ENCODE measurements around the gene TTC17. TPM values are rescaled to one million over a fixed set of nuclear protein-coding genes. Genes with fewer than 3 reads are reported as not detected.

Gene TTC17
- total RNA-seq, 4 donors from 2014 or later, result 46.9 to 130 (median 78.1) TPM

- TF ChIP-seq EP300 (IDR thresholded peaks at IDR 0.05) (no peak), POLR2AphosphoS5 (IDR thresholded peaks at IDR 0.05) (no peak), POLR2A (IDR thresholded peaks at IDR 0.05) (no peak)
- TF ChIP-seq, protein P1, sequence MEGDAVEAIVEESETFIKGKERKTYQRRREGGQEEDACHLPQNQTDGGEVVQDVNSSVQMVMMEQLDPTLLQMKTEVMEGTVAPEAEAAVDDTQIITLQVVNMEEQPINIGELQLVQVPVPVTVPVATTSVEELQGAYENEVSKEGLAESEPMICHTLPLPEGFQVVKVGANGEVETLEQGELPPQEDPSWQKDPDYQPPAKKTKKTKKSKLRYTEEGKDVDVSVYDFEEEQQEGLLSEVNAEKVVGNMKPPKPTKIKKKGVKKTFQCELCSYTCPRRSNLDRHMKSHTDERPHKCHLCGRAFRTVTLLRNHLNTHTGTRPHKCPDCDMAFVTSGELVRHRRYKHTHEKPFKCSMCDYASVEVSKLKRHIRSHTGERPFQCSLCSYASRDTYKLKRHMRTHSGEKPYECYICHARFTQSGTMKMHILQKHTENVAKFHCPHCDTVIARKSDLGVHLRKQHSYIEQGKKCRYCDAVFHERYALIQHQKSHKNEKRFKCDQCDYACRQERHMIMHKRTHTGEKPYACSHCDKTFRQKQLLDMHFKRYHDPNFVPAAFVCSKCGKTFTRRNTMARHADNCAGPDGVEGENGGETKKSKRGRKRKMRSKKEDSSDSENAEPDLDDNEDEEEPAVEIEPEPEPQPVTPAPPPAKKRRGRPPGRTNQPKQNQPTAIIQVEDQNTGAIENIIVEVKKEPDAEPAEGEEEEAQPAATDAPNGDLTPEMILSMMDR (IDR thresholded peaks at IDR 0.05), result no peak
- 86 to 90% methylated on average over 6 to 8 of the region's 8 CpGs for WGBS, 2 donors (ENCODE audit: low coverage in 1 of 2)
Observed at GRCh38 chr11:43403357-43404231, 44.9 kb downstream of the TTC17 start.

GRCh38 chr11:43404406-43404805, 45.7 kb downstream of the TTC17 start:
- no peaks in the 10 kb centered on the region for H3K4me1 ChIP-seq
- no peak overlapping the region for H3K4me3 ChIP-seq
- WGBS, 2 donors (ENCODE audit: low coverage in 1 of 2), result 78 to 97% methylated on average over 3 of the region's 3 CpGs
- H3K9me3 ChIP-seq, result no peaks in the 10 kb centered on the region
- no peak for ATAC-seq
- H3K27ac ChIP-seq, result no peak overlapping the region
- H3K27me3 ChIP-seq, result no peaks in the 10 kb centered on the region
- peaks cover 2 to 100% of the 10 kb centered on the region in 2 donors for H3K36me3 ChIP-seq
- TF ChIP-seq POLR2A (IDR thresholded peaks at IDR 0.05) (no peak), POLR2AphosphoS5 (IDR thresholded peaks at IDR 0.05) (no peak), EP300 (IDR thresholded peaks at IDR 0.05) (no peak)
- TF ChIP-seq, protein P1 (IDR thresholded peaks at IDR 0.05), result no peak

More at GRCh38 chr11:43403357-43404231, 44.9 kb downstream of the TTC17 start:
- H3K4me3 ChIP-seq, result no peak overlapping the region
- H3K4me1 ChIP-seq, result no peaks in the 10 kb centered on the region
- ATAC-seq, result no peak
- H3K9me3 ChIP-seq, result no peaks in the 10 kb centered on the region
- no peaks in the 10 kb centered on the region for H3K27me3 ChIP-seq
- H3K36me3 ChIP-seq, result peaks cover 2 to 100% of the 10 kb centered on the region in 2 donors
- H3K27ac ChIP-seq, result no peak overlapping the region

- Histone ChIP-seq H3K9me3 (no peaks in the 10 kb centered on the region), H3K36me3 (peaks cover under 1 to 100% of the 10 kb centered on the region in 2 donors), H3K4me3 (no peak overlapping the region), H3K27ac (no peak overlapping the region), H3K27me3 (no peaks in the 10 kb centered on the region), H3K4me1 (no peaks in the 10 kb centered on the region)
- ATAC-seq, result no peak
- no peak for TF ChIP-seq POLR2AphosphoS5 (IDR thresholded peaks at IDR 0.05)
- TF ChIP-seq POLR2A (IDR thresholded peaks at IDR 0.05), result no peak
- TF ChIP-seq, protein P1 (IDR thresholded peaks at IDR 0.05), result no peak
- no peak for TF ChIP-seq EP300 (IDR thresholded peaks at IDR 0.05)
- WGBS, 2 donors (ENCODE audit: low coverage in 1 of 2), result 82 to 95% methylated on average over 3 of the region's 3 CpGs
Observed at GRCh38 chr11:43404836-43405479, 46.2 kb downstream of the TTC17 start.

GRCh38 chr11:43408277-43408676, 49.6 kb downstream of the TTC17 start:
- no peak for TF ChIP-seq EP300 (IDR thresholded peaks at IDR 0.05)
- TF ChIP-seq, protein P1 (IDR thresholded peaks at IDR 0.05), result no peak
- no peak for TF ChIP-seq POLR2A (IDR thresholded peaks at IDR 0.05)
- no peak for TF ChIP-seq POLR2AphosphoS5 (IDR thresholded peaks at IDR 0.05)
- WGBS, 2 donors (ENCODE audit: low coverage in 1 of 2), result 87 to 97% methylated on average over 2 of the region's 2 CpGs
- Histone ChIP-seq H3K4me3 (no peak overlapping the region), H3K27me3 (no peaks in the 10 kb centered on the region), H3K27ac (no peak overlapping the region), H3K36me3 (peaks cover 0 to 94% of the 10 kb centered on the region in 2 donors), H3K4me1 (no peaks in the 10 kb centered on the region), H3K9me3 (no peaks in the 10 kb centered on the region)
- ATAC-seq, result no peak
